MM.1S (cell line): ENCODE data around the gene GSTT4.
"Not testable (repeated sequence)": the region's sequence is repeated elsewhere in the genome, so short reads cannot be mapped to it uniquely, and the experiment has no call there.

ENCODE experiments used
- DNase-seq: peaks from one replicate; pipeline ENCODE4 v3.0.0-alpha.2; 2015
- H2AFZ ChIP-seq: fragments of 300-600 bp; sonication (generic); 2 replicates; pipeline ENCODE4 v1.6.0; 2016; ENCODE audit warnings: antibody characterized with exemption, low read length
- H3F3A ChIP-seq: fragments of 300-600 bp; sonication (generic); 2 replicates; pipeline ENCODE4 v1.6.1; 2016; ENCODE audit warnings: mild to moderate bottlenecking, antibody characterized with exemption, low read length, moderate library complexity, mixed read lengths; ENCODE audit not compliant: insufficient read depth
- H3K27ac ChIP-seq: fragments of 300-600 bp; sonication (generic); 2 replicates; pipeline ENCODE4 v1.5.1; 2016; ENCODE audit warnings: mild to moderate bottlenecking, low read length
- H3K27me3 ChIP-seq: fragments of 300-600 bp; sonication (generic); replicated peaks from 2 replicates; pipeline ENCODE4 v1.6.0; 2016; ENCODE audit warnings: low read length; ENCODE audit not compliant: insufficient read depth
- H3K36me3 ChIP-seq: fragments of 300-600 bp; sonication (generic); replicated peaks from 2 replicates; pipeline ENCODE4 v1.6.1; 2016; ENCODE audit warnings: mild to moderate bottlenecking, low read length, mixed read lengths; ENCODE audit not compliant: insufficient read depth
- H3K4me1 ChIP-seq: fragments of 300-600 bp; sonication (generic); 2 replicates; pipeline ENCODE4 v1.6.1; 2016; ENCODE audit warnings: low read length, mixed read lengths
- H3K4me2 ChIP-seq: fragments of 300-600 bp; sonication (generic); 2 replicates; pipeline ENCODE4 v1.6.0; 2016; ENCODE audit warnings: low read depth, low read length
- H3K4me3 ChIP-seq: fragments of 300-600 bp; sonication (generic); 2 replicates; pipeline ENCODE4 v1.5.1; 2016; ENCODE audit warnings: low read length, mixed read lengths
- H3K79me2 ChIP-seq: fragments of 300-600 bp; sonication (generic); 2 replicates; pipeline ENCODE4 v1.6.1; 2016; ENCODE audit warnings: mixed run types, low read length, mixed read lengths
- H3K9ac ChIP-seq: fragments of 300-600 bp; sonication (generic); 2 replicates; pipeline ENCODE4 v1.6.1; 2016; ENCODE audit warnings: low read length, mixed read lengths
- H3K9me2 ChIP-seq: fragments of 300-600 bp; sonication (generic); replicated peaks from 2 replicates; pipeline ENCODE4 v1.6.1; 2016; ENCODE audit warnings: mild to moderate bottlenecking, low read length, mixed read lengths; ENCODE audit not compliant: insufficient read depth
- H3K9me3 ChIP-seq: fragments of 300-600 bp; sonication (generic); replicated peaks from 2 replicates; pipeline ENCODE4 v1.6.1; 2016; ENCODE audit warnings: mild to moderate bottlenecking, low read length, mixed read lengths; ENCODE audit not compliant: insufficient read depth
- H4K20me1 ChIP-seq: fragments of 300-600 bp; sonication (generic); 2 replicates; pipeline ENCODE4 v1.6.1; 2016; ENCODE audit warnings: mild to moderate bottlenecking, low read length, moderate library complexity, mixed read lengths; ENCODE audit not compliant: insufficient read depth
- CTCF ChIP-seq: fragments of 300-600 bp; sonication (generic); IDR thresholded peaks from 2 replicates; pipeline ENCODE4 v1.5.1; 2016; ENCODE audit warnings: antibody characterized with exemption, low read length, mixed read lengths
- EZH2 ChIP-seq: fragments of 300-600 bp; sonication (generic); optimal IDR thresholded peaks from 2 replicates; pipeline ENCODE3; 2017; ENCODE audit warnings: low read depth, mild to moderate bottlenecking, antibody characterized with exemption, low read length, mixed read lengths
- EZH2phosphoT487 ChIP-seq: fragments of 300-600 bp; sonication (generic); IDR thresholded peaks from 2 replicates; pipeline ENCODE4 v1.6.1; 2018; ENCODE audit warnings: antibody characterized with exemption, low read length

Gene GSTT4

DNA sequence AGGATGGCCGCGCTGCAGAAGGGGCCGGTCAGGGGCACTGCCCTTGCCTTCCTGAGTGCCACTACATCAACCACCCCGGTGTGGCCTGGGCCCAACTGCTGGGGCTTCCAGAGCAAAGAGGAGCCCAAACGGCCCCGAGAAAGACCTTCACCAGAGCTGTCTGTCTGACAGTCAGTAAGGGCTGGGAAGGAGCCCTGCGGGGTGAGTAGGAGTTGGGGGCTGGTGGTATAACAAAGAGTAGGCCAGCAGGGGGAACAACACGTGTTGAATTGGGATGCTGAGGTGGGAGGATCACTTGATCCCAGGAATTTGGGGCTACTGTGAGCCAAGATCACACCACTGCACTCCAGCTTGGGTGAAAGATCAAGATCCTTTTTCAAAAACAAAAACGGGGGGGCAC, 3.9 kb downstream of the GSTT4 start:
- Histone ChIP-seq H3K27ac (no peak overlapping the region), H3K9me2 (no peaks in the 10 kb centered on the region), H3F3A (no peaks in the 10 kb centered on the region), H3K9ac (no peak overlapping the region), H4K20me1 (no peaks in the 10 kb centered on the region), H2AFZ (no peak overlapping the region), H3K79me2 (no peaks in the 10 kb centered on the region), H3K36me3 (no peaks in the 10 kb centered on the region), H3K4me1 (no peaks in the 10 kb centered on the region), H3K4me3 (no peak overlapping the region), H3K9me3 (no peaks in the 10 kb centered on the region), H3K27me3 (no peaks in the 10 kb centered on the region), H3K4me2 (no peak overlapping the region)
- TF ChIP-seq CTCF = no peak
- no peak for TF ChIP-seq EZH2phosphoT487
- no peak for TF ChIP-seq EZH2
- DNase-seq = no peak

DNA sequence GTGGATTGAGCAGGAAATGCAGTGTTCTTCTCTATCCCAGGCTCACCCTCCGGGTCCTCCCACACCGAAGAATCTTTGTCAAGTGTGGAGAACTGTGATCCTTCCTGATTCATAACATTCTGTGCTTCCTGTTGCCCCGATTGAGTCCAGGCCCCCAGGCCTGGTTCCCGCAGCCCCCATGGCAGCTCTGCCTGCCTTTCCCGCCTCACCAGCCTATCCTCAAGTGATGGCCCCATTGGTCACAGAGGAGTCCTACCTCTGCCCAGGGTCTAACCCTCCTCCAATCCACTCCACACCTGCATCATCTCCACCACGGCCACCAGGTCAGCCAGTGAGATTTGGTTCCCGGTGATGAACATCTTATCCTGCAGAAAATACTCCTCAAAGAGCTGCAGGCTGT, 5.5 kb downstream of the GSTT4 start:
- not testable (repeated sequence) for H3K4me3 ChIP-seq

GRCh38 chr22:23997092-23997491, 8.2 kb downstream of the GSTT4 start:
- no peak overlapping the region for H3K4me3 ChIP-seq
- H3K4me2 ChIP-seq = no peak overlapping the region
- no peaks in the 10 kb centered on the region for H3K36me3 ChIP-seq
- no peaks in the 10 kb centered on the region for H3K9me3 ChIP-seq
- no peak overlapping the region for H3K9ac ChIP-seq
- H4K20me1 ChIP-seq = no peaks in the 10 kb centered on the region
- H3K9me2 ChIP-seq = no peaks in the 10 kb centered on the region
- H2AFZ ChIP-seq = no peak overlapping the region
- H3K27me3 ChIP-seq = no peaks in the 10 kb centered on the region
- H3K79me2 ChIP-seq = no peaks in the 10 kb centered on the region
- H3F3A ChIP-seq = no peaks in the 10 kb centered on the region
- no peak for DNase-seq
- no peak overlapping the region for H3K27ac ChIP-seq
- TF ChIP-seq EZH2 (no peak), CTCF (no peak), EZH2phosphoT487 (no peak)
- H3K4me1 ChIP-seq = no peaks in the 10 kb centered on the region

More for the DNA sequence above, 5.5 kb downstream of the GSTT4 start:
- not testable (repeated sequence) for H3K9ac ChIP-seq, H3K9me2 ChIP-seq, H3F3A ChIP-seq, DNase-seq, H3K9me3 ChIP-seq, H3K36me3 ChIP-seq, H2AFZ ChIP-seq, H3K27me3 ChIP-seq, H4K20me1 ChIP-seq, H3K27ac ChIP-seq, H3K79me2 ChIP-seq, H3K4me2 ChIP-seq, H3K4me1 ChIP-seq

DNA sequence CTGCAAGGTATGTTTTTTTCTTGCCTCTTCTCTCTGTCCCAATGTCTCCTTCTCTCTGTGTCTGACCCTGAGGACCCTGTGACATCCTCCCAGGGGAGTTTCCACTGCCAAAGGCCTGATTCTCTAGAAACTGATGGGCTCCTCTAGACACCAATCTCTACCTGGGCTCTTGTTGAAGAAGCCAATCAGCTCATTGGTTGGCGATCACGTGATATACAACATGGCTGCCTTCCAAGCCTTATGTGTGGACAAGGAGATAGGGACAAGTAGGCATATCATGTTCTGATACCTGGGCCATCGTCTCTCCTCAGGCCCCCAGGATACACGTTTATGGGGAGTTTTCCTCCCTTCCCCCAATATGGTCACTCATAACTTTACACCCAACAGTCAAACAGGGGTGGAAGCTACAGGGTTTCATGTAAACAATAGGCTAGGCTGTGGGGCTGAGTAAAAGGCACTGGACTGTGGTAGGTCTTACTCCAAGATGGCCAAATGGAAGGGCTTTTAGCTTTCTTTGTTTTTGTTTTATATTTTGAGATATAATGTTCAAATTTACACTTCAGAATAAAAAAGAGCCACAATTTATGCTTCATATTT, 11.6 kb downstream of the GSTT4 start:
- H3K27ac ChIP-seq, H3K27me3 ChIP-seq, H3F3A ChIP-seq, H3K4me2 ChIP-seq, H3K9me3 ChIP-seq, H4K20me1 ChIP-seq, H2AFZ ChIP-seq, H3K4me1 ChIP-seq, DNase-seq, H3K9me2 ChIP-seq, H3K9ac ChIP-seq, H3K4me3 ChIP-seq, H3K79me2 ChIP-seq, H3K36me3 ChIP-seq: not testable (repeated sequence)

DNA sequence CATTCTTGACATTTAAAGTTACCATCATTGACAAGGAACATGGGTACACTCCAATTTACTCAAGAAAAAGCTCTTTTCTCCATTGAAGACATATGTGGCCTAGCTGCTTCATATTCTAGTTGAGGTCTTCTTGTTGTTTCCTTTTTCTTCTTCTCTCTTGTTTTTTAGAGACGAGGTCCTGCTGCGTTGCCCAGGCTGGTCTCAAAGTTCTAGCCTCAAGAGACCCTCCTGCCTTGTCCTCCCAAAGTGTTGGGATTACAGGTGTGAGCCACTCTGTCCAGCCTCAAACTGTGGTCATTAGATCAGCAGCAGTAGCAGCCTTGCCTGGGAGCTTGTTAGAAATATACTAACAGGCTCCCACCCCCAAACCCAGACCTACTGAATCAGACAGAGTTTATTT, 12.2 kb downstream of the GSTT4 start:
- H4K20me1 ChIP-seq, H3K4me1 ChIP-seq, H3K79me2 ChIP-seq, H3K27ac ChIP-seq, H2AFZ ChIP-seq, H3K9me2 ChIP-seq, H3K36me3 ChIP-seq, H3K4me2 ChIP-seq, DNase-seq, H3F3A ChIP-seq, H3K9me3 ChIP-seq, H3K27me3 ChIP-seq, H3K9ac ChIP-seq, H3K4me3 ChIP-seq: not testable (repeated sequence)

DNA sequence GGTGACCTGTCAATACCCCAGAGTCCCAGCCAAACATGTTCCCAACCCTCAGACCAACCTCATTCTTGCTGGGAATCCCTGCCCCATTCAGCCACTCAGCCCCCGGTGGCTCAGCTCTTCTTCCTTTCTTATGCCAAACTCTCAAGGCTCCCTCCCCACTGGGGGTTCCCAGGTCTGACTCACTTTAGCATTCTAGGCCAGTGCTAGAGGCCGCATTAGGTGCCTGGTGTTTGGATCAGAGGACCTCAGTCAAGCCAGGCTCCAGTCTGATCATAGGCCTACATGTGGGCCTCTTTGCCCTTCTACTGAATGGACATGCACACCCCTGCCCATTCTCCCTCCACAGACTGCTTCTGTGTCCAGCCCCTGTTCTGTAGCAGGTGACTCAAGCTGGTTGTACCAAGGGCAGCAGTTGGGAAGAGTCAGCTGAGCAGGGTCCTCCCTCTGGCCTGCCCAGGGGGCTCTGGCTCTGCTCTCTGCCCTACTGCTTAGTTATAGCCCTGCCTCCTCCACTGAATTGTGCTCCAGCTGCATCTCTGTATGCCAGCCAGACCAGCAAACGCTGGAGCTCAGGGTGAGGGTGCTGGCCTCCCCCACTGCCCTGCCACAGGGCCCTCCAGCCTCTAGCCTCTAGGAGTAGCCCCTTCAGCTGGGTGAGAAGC, 15.5 kb downstream of the GSTT4 start:
- not testable (repeated sequence) for H3K79me2 ChIP-seq, H3K27me3 ChIP-seq, H3K4me1 ChIP-seq, H2AFZ ChIP-seq, H3K9me2 ChIP-seq, H3F3A ChIP-seq, H3K4me2 ChIP-seq, DNase-seq, H3K27ac ChIP-seq, H3K9me3 ChIP-seq, H3K9ac ChIP-seq, H3K36me3 ChIP-seq, H3K4me3 ChIP-seq, H4K20me1 ChIP-seq
